ENCODE results near the gene GPA33.

GPA33 gene

GRCh38 chr1:167094690-167095089 is 4.5 kb upstream of the GPA33 start:
- Histone ChIP-seq H3K27ac (ENCODE audit: extremely low read depth, low read depth, low read length) (no peak overlapping the region), H3K9me3 (ENCODE audit: control insufficient read depth, insufficient read depth, low read depth, low read length) (no peaks in the 10 kb centered on the region), H3K36me3 (ENCODE audit: control insufficient read depth in 2 of 2, insufficient read depth in 1 of 2, low read length in 2 of 2) (no peaks in the 10 kb centered on the region), H3K4me1 (ENCODE audit: control insufficient read depth, insufficient read depth, low read length) (0 out of 2 replicates have a peak, but pooled peaks cover 2% of the 10 kb centered on the region), H3K4me3 (ENCODE audit: low read depth, low read length) (no peak overlapping the region)
- no peak for TF ChIP-seq HOXD13 (CRISPR knock-in tag; IDR thresholded peaks at IDR 0.05; ENCODE audit: borderline replicate concordance)
- no peak for TF ChIP-seq ZNF660 (tag by site-specific recombination; IDR thresholded peaks at IDR 0.05)
- TF ChIP-seq ZBTB17 (tag by site-specific recombination; IDR thresholded peaks at IDR 0.05): no peak
- TF ChIP-seq, protein P1, sequence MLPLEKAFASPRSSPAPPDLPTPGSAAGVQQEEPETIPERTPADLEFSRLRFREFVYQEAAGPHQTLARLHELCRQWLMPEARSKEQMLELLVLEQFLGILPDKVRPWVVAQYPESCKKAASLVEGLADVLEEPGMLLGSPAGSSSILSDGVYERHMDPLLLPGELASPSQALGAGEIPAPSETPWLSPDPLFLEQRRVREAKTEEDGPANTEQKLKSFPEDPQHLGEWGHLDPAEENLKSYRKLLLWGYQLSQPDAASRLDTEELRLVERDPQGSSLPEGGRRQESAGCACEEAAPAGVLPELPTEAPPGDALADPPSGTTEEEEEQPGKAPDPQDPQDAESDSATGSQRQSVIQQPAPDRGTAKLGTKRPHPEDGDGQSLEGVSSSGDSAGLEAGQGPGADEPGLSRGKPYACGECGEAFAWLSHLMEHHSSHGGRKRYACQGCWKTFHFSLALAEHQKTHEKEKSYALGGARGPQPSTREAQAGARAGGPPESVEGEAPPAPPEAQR (tag by site-specific recombination; IDR thresholded peaks at IDR 0.05): no peak
- no peak for TF ChIP-seq ZNF560 (tag by site-specific recombination; IDR thresholded peaks at IDR 0.05; ENCODE audit: borderline replicate concordance)
- no peak for TF ChIP-seq ZNF132 (tag by site-specific recombination; IDR thresholded peaks at IDR 0.05; ENCODE audit: borderline replicate concordance)
- no peak for TF ChIP-seq ZNF701 (tag by site-specific recombination; IDR thresholded peaks at IDR 0.05)
- no peak for TF ChIP-seq ZNF398 (tag by site-specific recombination; IDR thresholded peaks at IDR 0.05)
- no peak for TF ChIP-seq MEIS1 (CRISPR knock-in tag; IDR thresholded peaks at IDR 0.05; ENCODE audit: borderline replicate concordance)
- no peak for TF ChIP-seq ZNF248 (tag by site-specific recombination; IDR thresholded peaks at IDR 0.05)
- TF ChIP-seq ZNF274 (IDR thresholded peaks at IDR 0.05; ENCODE audit: low read length): no peak
- TF ChIP-seq ZNF274 (tag by site-specific recombination; IDR thresholded peaks at IDR 0.05; ENCODE audit: borderline replicate concordance): no peak
- TF ChIP-seq, protein P2, sequence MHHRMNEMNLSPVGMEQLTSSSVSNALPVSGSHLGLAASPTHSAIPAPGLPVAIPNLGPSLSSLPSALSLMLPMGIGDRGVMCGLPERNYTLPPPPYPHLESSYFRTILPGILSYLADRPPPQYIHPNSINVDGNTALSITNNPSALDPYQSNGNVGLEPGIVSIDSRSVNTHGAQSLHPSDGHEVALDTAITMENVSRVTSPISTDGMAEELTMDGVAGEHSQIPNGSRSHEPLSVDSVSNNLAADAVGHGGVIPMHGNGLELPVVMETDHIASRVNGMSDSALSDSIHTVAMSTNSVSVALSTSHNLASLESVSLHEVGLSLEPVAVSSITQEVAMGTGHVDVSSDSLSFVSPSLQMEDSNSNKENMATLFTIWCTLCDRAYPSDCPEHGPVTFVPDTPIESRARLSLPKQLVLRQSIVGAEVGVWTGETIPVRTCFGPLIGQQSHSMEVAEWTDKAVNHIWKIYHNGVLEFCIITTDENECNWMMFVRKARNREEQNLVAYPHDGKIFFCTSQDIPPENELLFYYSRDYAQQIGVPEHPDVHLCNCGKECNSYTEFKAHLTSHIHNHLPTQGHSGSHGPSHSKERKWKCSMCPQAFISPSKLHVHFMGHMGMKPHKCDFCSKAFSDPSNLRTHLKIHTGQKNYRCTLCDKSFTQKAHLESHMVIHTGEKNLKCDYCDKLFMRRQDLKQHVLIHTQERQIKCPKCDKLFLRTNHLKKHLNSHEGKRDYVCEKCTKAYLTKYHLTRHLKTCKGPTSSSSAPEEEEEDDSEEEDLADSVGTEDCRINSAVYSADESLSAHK (tag by site-specific recombination; IDR thresholded peaks at IDR 0.05): no peak
- no peak for TF ChIP-seq KLF1 (tag by site-specific recombination; IDR thresholded peaks at IDR 0.05)
- POLR2A ChIA-PET: interaction anchor here (1.1 to 1.6 kb wide), 2 partner anchors 125 to 126 kb away, joined by 5 to 7 read pairs; partner anchors contain the start of gene POU2F1
- CTCF ChIA-PET: interaction anchor here (0.7 kb wide), 1 partner anchor 334 kb away, joined by 3 read pairs; no protein-coding TSS in a partner anchor

DNA sequence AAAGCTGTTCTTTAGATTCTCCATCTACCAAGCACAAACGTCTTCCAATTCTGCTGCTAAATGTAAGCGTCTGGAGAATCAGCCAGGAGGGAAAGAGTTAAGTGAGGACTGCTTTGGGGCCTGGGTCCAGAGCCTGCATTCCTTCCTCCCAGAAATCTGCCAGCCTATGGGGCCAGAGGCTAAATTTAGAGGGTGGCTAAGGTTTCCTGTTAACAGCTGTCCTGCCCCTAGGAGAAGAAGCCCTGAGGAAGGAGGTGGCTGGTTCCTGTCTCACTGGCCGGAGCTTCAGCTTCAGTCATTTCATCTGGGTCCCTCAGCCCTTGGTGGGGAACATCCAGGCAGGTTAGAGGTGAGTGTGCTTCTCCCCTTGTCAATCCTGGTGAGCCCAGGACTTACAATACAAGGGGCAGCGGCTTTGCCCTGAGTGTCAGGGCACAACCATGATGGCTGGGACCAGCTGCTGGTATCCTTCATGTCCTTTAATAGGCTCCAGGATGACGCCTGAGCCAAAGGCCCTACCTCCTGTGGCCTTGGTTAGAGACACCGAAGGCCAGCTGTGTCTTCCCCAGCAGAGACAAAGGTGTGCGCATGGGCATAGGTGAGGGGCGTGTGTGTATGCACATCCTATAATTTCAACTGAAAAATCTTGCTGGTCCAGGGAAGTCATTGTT is 3.8 kb upstream of the GPA33 start, which contains the start of gene STYXL2:
Gene STYXL2, plus strand, starts transcription at position 230 of the 671 bp plus-strand sequence. CDS start 775 bp downstream, outside the sequence.
- TF ChIP-seq ZEB2 (tag by site-specific recombination; IDR thresholded peaks at IDR 0.05): no peak
- no peak for TF ChIP-seq PRDM1 (tag by site-specific recombination; IDR thresholded peaks at IDR 0.05)
- no peak for TF ChIP-seq ZNF660 (tag by site-specific recombination; IDR thresholded peaks at IDR 0.05)
- no peak for TF ChIP-seq ZNF311 (tag by site-specific recombination; IDR thresholded peaks at IDR 0.05; ENCODE audit: borderline replicate concordance)
- no peak for TF ChIP-seq SALL2 (tag by site-specific recombination; IDR thresholded peaks at IDR 0.05; ENCODE audit: borderline replicate concordance)
- no peak for TF ChIP-seq SCRT1 (tag by site-specific recombination; IDR thresholded peaks at IDR 0.05; ENCODE audit: borderline replicate concordance)
- Histone ChIP-seq H3K4me1 (ENCODE audit: control insufficient read depth, insufficient read depth, low read length) (0 out of 2 replicates have a peak, but pooled peaks cover 2% of the 10 kb centered on the region), H3K27ac (ENCODE audit: extremely low read depth, low read depth, low read length) (no peak within 1 kb of the TSS), H3K36me3 (ENCODE audit: control insufficient read depth in 2 of 2, insufficient read depth in 1 of 2, low read length in 2 of 2) (no peaks in the 10 kb centered on the region), H3K9me3 (ENCODE audit: control insufficient read depth, insufficient read depth, low read depth, low read length) (no peaks in the 10 kb centered on the region), H3K4me3 (ENCODE audit: low read depth, low read length) (no peak within 1 kb of the TSS)
- POLR2A ChIA-PET: interaction anchor here (1.1 kb wide), 1 partner anchor 127 kb away, joined by 5 read pairs; the partner anchor contains the start of gene POU2F1
- CTCF ChIA-PET: interaction anchor here (1.9 kb wide), 1 partner anchor 35 kb away, joined by 7 read pairs; no protein-coding TSS in a partner anchor
